Measurements from ENCODE around the gene APCDD1.
"Not testable (repeated sequence)": the region's sequence is repeated elsewhere in the genome, so short reads cannot be mapped to it uniquely, and the experiment has no call there.

Gene APCDD1

GRCh38 chr18:10497206-10497749 lies 42.8 kb downstream of the APCDD1 start:
- no peak overlapping the region for H2AFZ ChIP-seq
- no peaks in the 10 kb centered on the region for H3K79me2 ChIP-seq
- H3K4me1 ChIP-seq = no peaks in the 10 kb centered on the region
- H3K9ac ChIP-seq = no peak overlapping the region
- H3K9me3 ChIP-seq (ENCODE audit: control insufficient read depth, low read length) = no peaks in the 10 kb centered on the region
- H3K27me3 ChIP-seq (ENCODE audit: control insufficient read depth, insufficient read depth, low read length) = no peaks in the 10 kb centered on the region
- no peak overlapping the region for H3K27ac ChIP-seq
- no peak overlapping the region for H3K4me3 ChIP-seq (ENCODE audit: low read depth, low read length)
- H3K36me3 ChIP-seq (ENCODE audit: control insufficient read depth, insufficient read depth, low read length) = no peaks in the 10 kb centered on the region
- no peak overlapping the region for H3K4me2 ChIP-seq (ENCODE audit: low read length)
- no peak for TF ChIP-seq CTCF (IDR thresholded peaks at IDR 0.05)

- no peaks in the 10 kb centered on the region for H3K36me3 ChIP-seq (ENCODE audit: control insufficient read depth, insufficient read depth, low read length)
- H2AFZ ChIP-seq = no peak overlapping the region
- H3K4me3 ChIP-seq (ENCODE audit: low read depth, low read length) = no peak overlapping the region
- no peak overlapping the region for H3K4me2 ChIP-seq (ENCODE audit: low read length)
- no peaks in the 10 kb centered on the region for H3K27me3 ChIP-seq (ENCODE audit: control insufficient read depth, insufficient read depth, low read length)
- no peak overlapping the region for H3K27ac ChIP-seq
- no peak for TF ChIP-seq CTCF (IDR thresholded peaks at IDR 0.05)
- no peak overlapping the region for H3K9ac ChIP-seq
- no peaks in the 10 kb centered on the region for H3K4me1 ChIP-seq
- no peaks in the 10 kb centered on the region for H3K9me3 ChIP-seq (ENCODE audit: control insufficient read depth, low read length)
- H3K79me2 ChIP-seq = no peaks in the 10 kb centered on the region
Observed at GRCh38 chr18:10499230-10499629, 44.8 kb downstream of the APCDD1 start.

GRCh38 chr18:10500038-10500437 lies 45.6 kb downstream of the APCDD1 start:
- H3K4me1 ChIP-seq = no peaks in the 10 kb centered on the region
- H3K4me3 ChIP-seq (ENCODE audit: low read depth, low read length) = no peak overlapping the region
- no peak overlapping the region for H2AFZ ChIP-seq
- H3K27ac ChIP-seq = no peak overlapping the region
- no peak for TF ChIP-seq CTCF (IDR thresholded peaks at IDR 0.05)
- no peak overlapping the region for H3K9ac ChIP-seq
- no peaks in the 10 kb centered on the region for H3K27me3 ChIP-seq (ENCODE audit: control insufficient read depth, insufficient read depth, low read length)
- no peaks in the 10 kb centered on the region for H3K36me3 ChIP-seq (ENCODE audit: control insufficient read depth, insufficient read depth, low read length)
- no peaks in the 10 kb centered on the region for H3K9me3 ChIP-seq (ENCODE audit: control insufficient read depth, low read length)
- H3K79me2 ChIP-seq = no peaks in the 10 kb centered on the region
- H3K4me2 ChIP-seq (ENCODE audit: low read length) = no peak overlapping the region

- Histone ChIP-seq H3K4me3 (ENCODE audit: low read depth, low read length) (no peak overlapping the region), H3K27ac (no peak overlapping the region), H3K9me3 (ENCODE audit: control insufficient read depth, low read length) (no peaks in the 10 kb centered on the region), H3K4me1 (no peaks in the 10 kb centered on the region), H3K79me2 (no peaks in the 10 kb centered on the region), H3K36me3 (ENCODE audit: control insufficient read depth, insufficient read depth, low read length) (no peaks in the 10 kb centered on the region), H3K4me2 (ENCODE audit: low read length) (no peak overlapping the region), H3K9ac (no peak overlapping the region), H2AFZ (no peak overlapping the region), H3K27me3 (ENCODE audit: control insufficient read depth, insufficient read depth, low read length) (no peaks in the 10 kb centered on the region)
- no peak for TF ChIP-seq CTCF (IDR thresholded peaks at IDR 0.05)
Observed at GRCh38 chr18:10504723-10505122, 50.3 kb downstream of the APCDD1 start.

GRCh38 chr18:10505892-10506291 lies 51.5 kb downstream of the APCDD1 start:
- H2AFZ ChIP-seq; H3K4me1 ChIP-seq; H3K36me3 ChIP-seq (ENCODE audit: control insufficient read depth, insufficient read depth, low read length); H3K4me2 ChIP-seq (ENCODE audit: low read length); H3K9ac ChIP-seq; H3K4me3 ChIP-seq (ENCODE audit: low read depth, low read length); H3K27ac ChIP-seq; H3K9me3 ChIP-seq (ENCODE audit: control insufficient read depth, low read length); H3K27me3 ChIP-seq (ENCODE audit: control insufficient read depth, insufficient read depth, low read length); H3K79me2 ChIP-seq: not testable (repeated sequence)
